ENCODE data around the gene XRRA1.
"Not testable (repeated sequence)": the region's sequence is repeated elsewhere in the genome, so short reads cannot be mapped to it uniquely, and the experiment has no call there.

XRRA1 gene

GRCh38 chr11:74826901-74827300, 122.0 kb downstream of the XRRA1 start:
- no peak for DNase-seq (ENCODE audit: low read depth)

DNA sequence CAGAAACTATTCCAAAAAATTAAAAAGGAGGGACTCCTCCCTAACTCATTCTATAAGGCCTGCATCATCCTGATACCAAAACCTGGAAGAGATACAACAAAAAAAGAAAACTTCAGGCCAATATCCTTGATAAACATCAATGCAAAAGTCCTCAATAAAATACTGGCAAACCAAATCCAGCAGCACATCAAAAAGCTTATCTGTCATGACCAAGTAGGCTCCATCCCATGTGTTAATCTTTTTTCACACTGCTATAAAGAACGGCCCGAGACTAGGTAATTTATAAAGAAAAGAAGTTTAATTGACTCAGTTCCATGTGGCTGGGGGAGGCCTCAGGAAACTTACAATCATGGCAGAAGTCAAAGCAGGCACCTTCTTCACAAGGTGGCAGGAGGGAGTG, 123.3 kb downstream of the XRRA1 start:
- not testable (repeated sequence) for DNase-seq (ENCODE audit: low read depth)

GRCh38 chr11:74824285-74824982, 124.5 kb downstream of the XRRA1 start:
- DNase-seq (ENCODE audit: low read depth), result no peak

DNA sequence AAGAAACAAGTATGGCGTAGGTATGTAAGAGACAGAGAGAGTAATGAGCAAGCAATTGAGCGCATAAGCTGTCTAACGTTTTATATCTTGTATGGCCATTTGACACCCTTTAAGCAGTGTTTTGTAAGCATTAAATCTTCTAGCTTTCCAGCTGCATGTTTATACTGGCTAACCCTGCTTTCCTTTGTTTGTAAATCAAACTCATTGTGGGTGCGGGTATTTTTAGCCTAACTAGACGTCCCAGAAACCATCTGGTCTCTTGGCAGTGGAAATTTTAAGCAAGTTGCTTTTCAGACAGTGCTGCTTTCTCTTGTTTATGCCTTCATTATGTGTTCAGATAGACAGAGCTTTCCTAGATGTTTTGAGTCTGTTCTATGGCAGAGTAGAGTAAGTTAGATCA, 126.7 kb downstream of the XRRA1 start:
- no peak for DNase-seq (ENCODE audit: low read depth)

GRCh38 chr11:74820763-74821162, 128.1 kb downstream of the XRRA1 start:
- no peak for DNase-seq (ENCODE audit: low read depth)

GRCh38 chr11:74819400-74819799, 129.5 kb downstream of the XRRA1 start:
- DNase-seq (ENCODE audit: low read depth), result no peak

DNA sequence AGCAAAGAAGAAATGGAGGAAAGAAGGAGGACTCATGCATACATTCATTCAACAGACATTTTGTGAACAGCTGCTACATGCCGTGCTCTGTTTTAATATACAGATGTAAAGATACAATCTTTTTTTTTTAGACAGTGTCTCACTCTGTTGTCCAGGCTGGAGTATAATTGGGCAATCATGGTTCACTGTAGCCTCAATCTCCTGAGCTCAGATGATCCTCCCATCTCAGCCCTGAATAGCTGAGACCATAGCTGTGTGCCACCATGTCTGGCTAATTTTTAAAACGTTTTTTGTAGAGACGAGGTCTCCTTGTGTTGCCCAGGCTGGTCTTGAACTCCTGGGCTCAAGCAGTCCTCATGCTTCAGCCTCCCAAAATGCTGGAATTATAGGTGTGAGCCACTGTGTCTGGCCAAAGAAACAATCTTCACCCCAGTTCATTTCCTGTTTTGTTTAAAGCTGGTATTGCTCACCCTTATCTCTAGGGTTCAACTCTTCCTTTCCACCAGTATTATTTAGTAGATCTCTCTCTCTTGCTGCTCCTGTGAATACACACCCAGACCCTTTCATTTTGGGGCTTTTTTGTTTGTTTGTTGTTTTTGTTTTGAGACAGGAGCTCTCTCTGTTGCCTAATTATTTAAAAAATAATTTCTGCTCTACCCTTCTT, 130.5 kb downstream of the XRRA1 start:
- no peak for DNase-seq (ENCODE audit: low read depth)

DNA sequence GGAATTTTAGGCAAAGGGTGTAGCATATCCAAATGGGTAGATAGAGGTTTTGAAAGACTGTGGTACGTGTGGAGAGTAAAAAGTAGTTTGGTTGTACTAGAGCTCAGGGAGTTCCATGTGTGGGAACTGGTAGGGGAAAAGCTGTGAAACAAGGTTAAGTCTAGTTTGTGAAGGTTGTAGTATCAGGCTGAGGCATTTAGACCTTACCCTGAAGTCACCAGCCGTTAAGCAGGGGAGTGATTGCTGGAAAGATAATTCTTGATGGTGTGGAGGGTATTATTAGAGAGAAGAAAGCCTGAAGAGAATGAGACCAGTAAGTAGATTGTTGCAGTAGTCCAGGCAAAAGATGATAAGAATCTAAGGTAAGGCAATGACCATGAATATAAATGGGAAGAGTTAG, 132.2 kb downstream of the XRRA1 start:
- no peak for DNase-seq (ENCODE audit: low read depth)

GRCh38 chr11:74815966-74816365, 132.9 kb downstream of the XRRA1 start:
- no peak for DNase-seq (ENCODE audit: low read depth)

- DNase-seq (ENCODE audit: low read depth), result no peak
These were observed 139.1 kb downstream of the XRRA1 start for GRCh38 chr11:74809801-74810200.

GRCh38 chr11:74806267-74806666, 142.6 kb downstream of the XRRA1 start:
- no peak for DNase-seq (ENCODE audit: low read depth)

DNA sequence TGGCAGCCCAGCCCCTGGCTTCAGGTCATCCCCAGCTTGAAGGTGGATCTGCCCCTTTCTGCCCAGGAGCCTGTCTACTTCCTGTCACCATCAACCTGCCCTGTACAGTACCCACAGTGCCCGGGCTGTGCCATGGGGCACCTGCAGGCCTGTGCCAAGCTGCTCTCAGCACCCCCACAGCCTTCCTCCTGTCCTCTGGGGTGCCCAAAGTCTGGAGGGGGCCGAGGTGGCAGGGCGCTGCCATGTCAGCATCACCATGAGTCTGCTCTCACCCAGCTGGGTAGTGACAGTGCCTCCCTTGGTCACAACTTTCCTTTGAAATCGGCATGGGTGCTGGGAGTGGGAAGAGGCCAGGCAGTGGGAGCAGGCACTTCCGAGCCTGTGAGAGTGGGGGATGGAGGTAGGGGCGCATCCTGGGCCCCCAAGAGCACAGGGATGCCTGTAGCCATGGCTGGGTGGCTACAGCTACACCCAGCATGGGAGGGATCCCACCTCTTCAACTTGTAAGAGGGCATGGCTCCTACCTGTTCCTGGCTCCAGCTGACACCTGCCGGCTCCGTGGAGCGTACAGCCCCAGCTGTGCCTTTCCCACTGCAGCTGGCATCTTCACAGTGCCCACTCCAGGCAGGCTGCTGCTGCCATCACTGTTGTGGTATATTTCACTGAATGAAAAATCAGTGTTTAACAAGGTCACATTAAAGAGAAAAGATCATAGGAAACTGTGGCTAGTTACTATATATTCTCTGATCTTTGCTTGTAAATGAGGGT, 157.4 kb downstream of the XRRA1 start:
- no peak for DNase-seq (ENCODE audit: low read depth)
